GM12878 (cell line): ENCODE data around the gene TRMT1. TPM values are rescaled to one million over a fixed set of nuclear protein-coding genes. Genes with fewer than 3 reads are reported as not detected.

Experiments used
- ATAC-seq: fragments of 200-7000 bp; cut with Tn5 transposase; 3 replicates; pipeline ENCODE4 v1.9.1; 2020; ENCODE audit warnings: mild to moderate bottlenecking, moderate library complexity
- BruUV-seq: library from RNA; stranded (reverse); fragments of 400-500 nt; replicated peaks from 2 replicates; lab custom pipeline; 2021; lab: Mats Ljungman, UMichigan
- CTCF ChIA-PET: fragments of 300-600 bp; sonication (Branson Sonifier 250); formaldehyde crosslinking; extraction: SDS; loops from one replicate; lab custom pipeline; 2021; ENCODE audit warnings: inconsistent platforms; lab: Yijun Ruan, JAX
- POLR2A ChIA-PET: fragments of 350-600 bp; formaldehyde crosslinking; extraction: SDS; loops from one replicate; lab custom pipeline; 2021; ENCODE audit warnings: inconsistent platforms; lab: Charles Lee
- RAD21 ChIA-PET: fragments of 300-600 bp; sonication (Branson Sonifier 250); formaldehyde crosslinking; loops from one replicate; lab custom pipeline; 2023; ENCODE audit warnings: antibody characterized with exemption; ENCODE audit not compliant: unreplicated experiment; lab: Charles Lee
- SMC1A ChIA-PET: fragments of 300-600 bp; sonication (Branson Sonifier 250); formaldehyde crosslinking; loops from one replicate; lab custom pipeline; 2023; ENCODE audit not compliant: unreplicated experiment, uncharacterized antibody; lab: Charles Lee
- DNase-seq: peaks from one replicate; pipeline ENCODE4 v3.0.0-alpha.2; 2011; ENCODE audit warnings: low read depth, low spot score
- FAIRE-seq: peaks from 3 replicates; lab custom pipeline; 2011; peaks lifted over from hg19 to GRCh38; lab: Jason Lieb, UNC
- H2AFZ ChIP-seq: 2 replicates; pipeline ENCODE4 v1.6.0; 2011; ENCODE audit warnings: low read depth, low read length, control low read depth; ENCODE audit not compliant: control insufficient read depth
- H3K27ac ChIP-seq: 2 replicates; pipeline ENCODE4 v1.5.1; 2011; ENCODE audit warnings: control low read depth; ENCODE audit not compliant: control insufficient read depth, insufficient read depth
- H3K27me3 ChIP-seq, 2 experiments: replicated peaks in 1 of 2; 2 replicates each; pipeline versions ENCODE4 v1.6.0 to v1.6.1; 2011; ENCODE audit warnings: low read length in 1 of 2; ENCODE audit not compliant: control insufficient read depth in 2 of 2, insufficient read depth in 2 of 2
- H3K36me3 ChIP-seq, 2 experiments: 2 replicates each; pipeline ENCODE4 v1.5.1; 2011; ENCODE audit warnings: low read length in 1 of 2; ENCODE audit not compliant: control insufficient read depth in 2 of 2, insufficient read depth in 2 of 2
- H3K4me1 ChIP-seq: 2 replicates; pipeline ENCODE4 v1.6.1; 2011; ENCODE audit warnings: mild to moderate bottlenecking, low read length, moderate library complexity, mixed read lengths; ENCODE audit not compliant: control insufficient read depth, insufficient read depth
- H3K4me2 ChIP-seq: 2 replicates; pipeline ENCODE4 v1.6.0; 2011; ENCODE audit warnings: control low read depth; ENCODE audit not compliant: control insufficient read depth, insufficient read depth
- H3K4me3 ChIP-seq: fragments of 200-600 bp; sonication (generic); 2 replicates; pipeline ENCODE4 v1.5.1; 2016
- H3K79me2 ChIP-seq: 2 replicates; pipeline ENCODE4 v1.6.0; 2011; ENCODE audit warnings: low read length; ENCODE audit not compliant: control insufficient read depth, insufficient read depth
- H3K9ac ChIP-seq: 2 replicates; pipeline ENCODE4 v1.8.0; 2011; ENCODE audit warnings: low read length, control low read depth, mixed read lengths; ENCODE audit not compliant: control insufficient read depth, insufficient read depth
- H3K9me3 ChIP-seq: replicated peaks from 3 replicates; pipeline ENCODE4 v1.5.1; 2011; ENCODE audit warnings: mild to moderate bottlenecking, low read length; ENCODE audit not compliant: control insufficient read depth, insufficient read depth
- H4K20me1 ChIP-seq: 2 replicates; pipeline ENCODE4 v1.6.0; 2011; ENCODE audit not compliant: control insufficient read depth, insufficient read depth
- CBFB ChIP-seq: IDR thresholded peaks from 2 replicates; pipeline ENCODE4 v1.6.1; 2016; ENCODE audit warnings: antibody characterized with exemption, low read depth
- ETV6 ChIP-seq, 2 experiments: fragments of 450-650 bp in 1 of 2; IDR thresholded peaks in 1 of 2; conservative IDR thresholded peaks in 1 of 2; 2 replicates each; pipeline ENCODE4 v1.6.1; 2014; ENCODE audit warnings: antibody characterized with exemption in 1 of 2, borderline replicate concordance in 1 of 2, low read depth in 1 of 2, mild to moderate bottlenecking in 1 of 2, moderate library complexity in 1 of 2
- GABPA ChIP-seq: IDR thresholded peaks from 2 replicates; pipeline ENCODE4 v1.6.1; 2014; ENCODE audit warnings: antibody characterized with exemption, low read depth, mild to moderate bottlenecking, inconsistent platforms
- GATAD2B ChIP-seq: fragments of 450-650 bp; conservative IDR thresholded peaks from 2 replicates; pipeline ENCODE4 v1.6.1; 2017; ENCODE audit warnings: low read depth, mild to moderate bottlenecking, moderate library complexity
- LARP7 ChIP-seq: fragments of 450-650 bp; IDR thresholded peaks from 2 replicates; pipeline ENCODE4 v1.6.1; 2017; ENCODE audit warnings: mild to moderate bottlenecking
- TAF1 ChIP-seq: IDR thresholded peaks from 2 replicates; pipeline ENCODE4 v1.6.1; 2011; ENCODE audit warnings: mild to moderate bottlenecking, low read depth, low read length, borderline replicate concordance
- WGBS: methylation state at CpG from one replicate; pipeline ENCODE4 v1.1.6; 2016; ENCODE audit warnings: low lambda C conversion rate; ENCODE audit not compliant: insufficient replicate concordance, insufficient coverage; ENCODE audit errors: missing lambda C conversion rate; 5-methylcytosine and 5-hydroxymethylcytosine counted together
- in situ Hi-C: fragments of 300-500 bp; cut with MboI; formaldehyde crosslinking; loops from 9 replicates; pipeline ENCODE4 v1.14.3; 2018; ENCODE audit warnings: mixed read lengths
- intact Hi-C: fragments of 100-400 bp; cut with micrococcal nuclease; formaldehyde crosslinking; loops from one replicate; pipeline ENCODE4 v1.14.2; 2022; ENCODE audit not compliant: unreplicated experiment
- polyA plus RNA-seq, 11 experiments: library from polyadenylated mRNA; depleted of rRNA in 4 of 11; unstranded in 6 of 11; stranded (reverse) in 5 of 11; fragments of >200 nt; fragmentation: Nextera tagmentation in 4 of 11; fragmentation: Illumina TruSeq in 1 of 11; extraction: Ambion mirVana in 4 of 11; extraction: Trizol in 1 of 11; gene quantifications; 1 replicate in 1 of 11; 2 replicates in 10 of 11; pipeline versions ENCODE4 v1.2.1 to v1.2.3, GENCODE V29; 2011 to 2016; ENCODE audit warnings: inconsistent platforms in 2 of 11, missing spikeins in 2 of 11, low read depth in 1 of 11
- total RNA-seq, 4 experiments: library from RNA; depleted of rRNA in 3 of 4; stranded (reverse); fragments of >200 nt in 3 of 4; fragmentation: Illumina TruSeq in 1 of 4; extraction: Trizol in 1 of 4; gene quantifications; 2 replicates each; pipeline versions ENCODE4 v1.2.1 to v1.2.3, GENCODE V29; 2013 to 2021
- TF ChIP-seq, protein P1 (sequence below), 3 experiments: IDR thresholded peaks in 2 of 3; conservative IDR thresholded peaks in 1 of 3; 2 replicates each; pipeline ENCODE4 v1.5.1; 2011; ENCODE audit warnings: low read depth in 3 of 3, low read length in 3 of 3, mild to moderate bottlenecking in 3 of 3, control low read depth in 2 of 3, moderate library complexity in 2 of 3, inconsistent platforms in 1 of 3, mixed read lengths in 1 of 3; ENCODE audit not compliant: control insufficient read depth in 2 of 3, insufficient read depth in 1 of 3; ENCODE audit errors: extremely low read depth in 1 of 3
- TF ChIP-seq, protein P2 (sequence below): IDR thresholded peaks from 2 replicates; pipeline ENCODE4 v1.6.1; 2011; ENCODE audit warnings: mild to moderate bottlenecking, low read depth, low read length, moderate library complexity; ENCODE audit not compliant: insufficient replicate concordance
- TF ChIP-seq, protein P3 (sequence below): fragments of 450-650 bp; IDR thresholded peaks from 2 replicates; pipeline ENCODE4 v1.6.1; 2018; ENCODE audit warnings: borderline replicate concordance, mild to moderate bottlenecking; ENCODE audit not compliant: partially characterized antibody

Gene TRMT1
- total and polyA plus RNA-seq, 10 of the 15 experiments (the other 5 are each of a cell fraction or from before 2014, with no cell fraction given) = 3.4 to 68.8 (median 34.8) TPM

DNA sequence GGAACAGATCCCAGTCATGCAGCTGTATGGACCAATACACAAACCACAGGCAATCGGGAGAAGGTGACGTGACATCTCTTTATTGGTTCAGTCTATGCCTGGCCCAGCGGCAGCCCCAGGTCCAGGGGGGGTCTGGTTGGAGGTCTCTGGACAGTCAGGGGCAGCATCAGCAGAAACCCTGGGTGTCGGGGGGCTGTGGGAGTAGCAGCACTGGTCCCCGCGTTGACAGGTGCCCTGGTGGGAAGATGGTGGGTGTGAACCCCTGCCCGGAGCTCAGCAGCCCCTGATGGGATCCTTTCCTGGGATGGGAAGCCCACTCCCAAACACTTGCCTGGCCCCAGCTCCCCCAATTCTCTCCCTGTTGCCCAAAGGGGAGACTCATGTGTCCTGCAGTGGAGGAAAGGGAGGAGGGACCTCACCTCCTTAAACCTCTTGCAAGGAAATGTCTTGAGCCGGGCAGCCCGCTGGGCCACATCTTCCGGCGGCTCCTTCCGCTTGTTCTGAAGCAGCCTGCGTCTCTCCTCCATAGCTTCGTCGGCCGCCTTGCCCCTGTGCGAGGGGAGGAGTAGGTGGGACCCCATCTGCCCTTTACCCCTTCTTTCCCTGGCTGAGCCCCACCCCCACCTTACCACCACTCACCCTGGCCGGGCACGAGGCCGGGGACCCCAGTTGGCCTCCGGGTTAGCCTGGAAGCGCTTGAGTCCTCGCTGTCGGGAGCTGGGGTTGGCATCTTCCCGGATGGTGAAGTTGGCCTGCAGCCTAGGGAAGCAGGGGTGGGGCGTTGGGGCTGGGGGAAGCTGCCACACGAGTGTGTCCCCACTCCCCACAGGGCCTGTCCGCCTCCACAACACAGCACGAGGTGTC lies 11.5 kb downstream of the TRMT1 start:
- WGBS = 4% methylated on average over 27 of the region's 29 CpGs
- Histone ChIP-seq H4K20me1 (no peaks in the 10 kb centered on the region), H3K4me1 (peaks cover 34% of the 10 kb centered on the region), H3K9ac (peak overlapping the region; percentile 68), H3K9me3 (no peaks in the 10 kb centered on the region; the same call in 2 of the 3 replicates), H3K4me3 (peak overlapping the region; percentile 61), H3K27ac (peak overlapping the region; percentile 90), H3K79me2 (peaks cover 5% of the 10 kb centered on the region; the same call in 1 of the 2 replicates), H3K36me3 (peaks cover 2 to 9% of the 10 kb centered on the region in 2 experiments; a peak in 2 of 4 replicates), H2AFZ (peak overlapping the region; percentile 40), H3K4me2 (peak overlapping the region; percentile 81), H3K27me3 (no peaks in the 10 kb centered on the region)
- DNase-seq (no peak), FAIRE-seq (peak; percentile 52), ATAC-seq (no peak)
- BruUV-seq = TSS peak; percentile 46
- SMC1A ChIA-PET = interaction anchor here (0.9 to 2.0 kb wide), 4 partner anchors 13 to 39 kb away, joined by 3 to 6 read pairs (median 4); partner anchors contain the start of gene NACC1
- in situ Hi-C loops (no loop called here), intact Hi-C loops (loop anchor here (5.0 kb wide), 2 partner anchors 47 to 157 kb away; partner anchors contain the start of genes IER2 and STX10)
- no peak for TF ChIP-seq LARP7
- TF ChIP-seq TAF1 = 0 out of 2 replicates have a peak, but pooled peaks have one; percentile 25
- TF ChIP-seq ETV6 (conservative IDR thresholded peaks at IDR 0.05 in 1 of 2, IDR thresholded peaks at IDR 0.05 in 1 of 2; ENCODE audit: borderline replicate concordance in 1 of 2, low read depth in 1 of 2) = peak in 1 of 2 experiments; percentile 2; a peak in 1 of 4 replicates
- 0 out of 2 replicates have a peak, but pooled peaks have one; percentile 14 for TF ChIP-seq GATAD2B
- TF ChIP-seq, protein P1, sequence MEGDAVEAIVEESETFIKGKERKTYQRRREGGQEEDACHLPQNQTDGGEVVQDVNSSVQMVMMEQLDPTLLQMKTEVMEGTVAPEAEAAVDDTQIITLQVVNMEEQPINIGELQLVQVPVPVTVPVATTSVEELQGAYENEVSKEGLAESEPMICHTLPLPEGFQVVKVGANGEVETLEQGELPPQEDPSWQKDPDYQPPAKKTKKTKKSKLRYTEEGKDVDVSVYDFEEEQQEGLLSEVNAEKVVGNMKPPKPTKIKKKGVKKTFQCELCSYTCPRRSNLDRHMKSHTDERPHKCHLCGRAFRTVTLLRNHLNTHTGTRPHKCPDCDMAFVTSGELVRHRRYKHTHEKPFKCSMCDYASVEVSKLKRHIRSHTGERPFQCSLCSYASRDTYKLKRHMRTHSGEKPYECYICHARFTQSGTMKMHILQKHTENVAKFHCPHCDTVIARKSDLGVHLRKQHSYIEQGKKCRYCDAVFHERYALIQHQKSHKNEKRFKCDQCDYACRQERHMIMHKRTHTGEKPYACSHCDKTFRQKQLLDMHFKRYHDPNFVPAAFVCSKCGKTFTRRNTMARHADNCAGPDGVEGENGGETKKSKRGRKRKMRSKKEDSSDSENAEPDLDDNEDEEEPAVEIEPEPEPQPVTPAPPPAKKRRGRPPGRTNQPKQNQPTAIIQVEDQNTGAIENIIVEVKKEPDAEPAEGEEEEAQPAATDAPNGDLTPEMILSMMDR (IDR thresholded peaks at IDR 0.05 in 2 of 3, conservative IDR thresholded peaks at IDR 0.05 in 1 of 3; ENCODE audit: control insufficient read depth in 2 of 3, extremely low read depth in 1 of 3, insufficient read depth in 1 of 3, low read depth in 3 of 3, low read length in 3 of 3) = 0 out of 6 replicates have a peak, but pooled peaks of 1 of the 3 experiments have one; percentile 3
- 0 out of 2 replicates have a peak, but pooled peaks have one; percentile 0 for TF ChIP-seq CBFB
- TF ChIP-seq GABPA = peak; percentile 82
- TF ChIP-seq, protein P2, sequence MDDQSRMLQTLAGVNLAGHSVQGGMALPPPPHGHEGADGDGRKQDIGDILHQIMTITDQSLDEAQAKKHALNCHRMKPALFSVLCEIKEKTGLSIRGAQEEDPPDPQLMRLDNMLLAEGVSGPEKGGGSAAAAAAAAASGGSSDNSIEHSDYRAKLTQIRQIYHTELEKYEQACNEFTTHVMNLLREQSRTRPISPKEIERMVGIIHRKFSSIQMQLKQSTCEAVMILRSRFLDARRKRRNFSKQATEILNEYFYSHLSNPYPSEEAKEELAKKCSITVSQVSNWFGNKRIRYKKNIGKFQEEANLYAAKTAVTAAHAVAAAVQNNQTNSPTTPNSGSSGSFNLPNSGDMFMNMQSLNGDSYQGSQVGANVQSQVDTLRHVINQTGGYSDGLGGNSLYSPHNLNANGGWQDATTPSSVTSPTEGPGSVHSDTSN = no peak
- TF ChIP-seq, protein P3, sequence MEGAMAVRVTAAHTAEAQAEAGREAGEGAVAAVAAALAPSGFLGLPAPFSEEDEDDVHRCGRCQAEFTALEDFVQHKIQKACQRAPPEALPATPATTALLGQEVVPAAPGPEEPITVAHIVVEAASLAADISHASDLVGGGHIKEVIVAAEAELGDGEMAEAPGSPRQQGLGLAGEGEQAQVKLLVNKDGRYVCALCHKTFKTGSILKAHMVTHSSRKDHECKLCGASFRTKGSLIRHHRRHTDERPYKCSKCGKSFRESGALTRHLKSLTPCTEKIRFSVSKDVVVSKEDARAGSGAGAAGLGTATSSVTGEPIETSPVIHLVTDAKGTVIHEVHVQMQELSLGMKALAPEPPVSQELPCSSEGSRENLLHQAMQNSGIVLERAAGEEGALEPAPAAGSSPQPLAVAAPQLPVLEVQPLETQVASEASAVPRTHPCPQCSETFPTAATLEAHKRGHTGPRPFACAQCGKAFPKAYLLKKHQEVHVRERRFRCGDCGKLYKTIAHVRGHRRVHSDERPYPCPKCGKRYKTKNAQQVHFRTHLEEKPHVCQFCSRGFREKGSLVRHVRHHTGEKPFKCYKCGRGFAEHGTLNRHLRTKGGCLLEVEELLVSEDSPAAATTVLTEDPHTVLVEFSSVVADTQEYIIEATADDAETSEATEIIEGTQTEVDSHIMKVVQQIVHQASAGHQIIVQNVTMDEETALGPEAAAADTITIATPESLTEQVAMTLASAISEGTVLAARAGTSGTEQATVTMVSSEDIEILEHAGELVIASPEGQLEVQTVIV = no peak
- RAD21 ChIA-PET = interaction anchor here (0.8 to 3.3 kb wide), 5 partner anchors 10 to 128 kb away, joined by 3 to 18 read pairs (median 3); partner anchors contain the start of gene NACC1
- POLR2A ChIA-PET = interaction anchor here (2.3 kb wide), 1 partner anchor 12 kb away, joined by 7 read pairs; the partner anchor contains the start of genes NACC1 and TRMT1
- CTCF ChIA-PET = interaction anchor here (0.8 to 3.8 kb wide), 13 partner anchors 8 to 241 kb away, joined by 3 to 13 read pairs (median 4); partner anchors contain the start of gene NACC1
